Upper lobe of left lung (tissue), 4 donors: ENCODE data around the gene TENT5C.

Experiments used
- POLR2A ChIP-seq, 4 donors: fragments of 450-650 bp; IDR thresholded peaks; one replicate each; pipeline ENCODE4 v1.5.1; 2016 to 2017; ENCODE audit warnings: antibody characterized with exemption in 4 of 4, mild to moderate bottlenecking in 2 of 4
- POLR2AphosphoS5 ChIP-seq, 2 donors: sonication (generic); formaldehyde crosslinking; IDR thresholded peaks; one replicate each; pipeline ENCODE4 v1.5.1; 2017; ENCODE audit warnings: antibody characterized with exemption in 2 of 2
- TF ChIP-seq, protein P1 (sequence below), 6 experiments: fragments of 450-650 bp in 4 of 6; fragments of 200-600 bp in 2 of 6; sonication (generic) in 2 of 6; IDR thresholded peaks; one replicate each; pipeline ENCODE4 v1.5.1; 2016 to 2019; ENCODE audit warnings: antibody characterized with exemption in 6 of 6

DNA sequence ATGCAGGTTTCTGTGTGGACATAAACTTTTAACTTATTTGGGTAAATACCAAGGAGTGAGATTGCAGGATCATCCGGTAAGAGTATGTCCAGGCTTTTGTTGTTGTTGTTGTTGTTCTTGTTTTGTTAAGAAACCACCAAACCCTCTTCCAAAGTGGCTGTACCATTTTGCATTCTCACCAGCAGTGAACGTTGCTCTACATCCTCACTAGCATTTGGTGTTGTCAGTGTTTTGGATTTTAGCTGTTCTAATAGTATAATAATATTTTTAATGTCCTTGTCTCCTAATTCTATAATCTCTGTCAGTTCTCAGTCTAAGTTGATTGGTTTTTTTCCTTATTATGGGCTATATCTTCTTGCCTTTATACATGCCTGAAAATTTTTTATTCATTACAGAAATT is 37.8 kb downstream of the TENT5C start:
- TF ChIP-seq, protein P1, sequence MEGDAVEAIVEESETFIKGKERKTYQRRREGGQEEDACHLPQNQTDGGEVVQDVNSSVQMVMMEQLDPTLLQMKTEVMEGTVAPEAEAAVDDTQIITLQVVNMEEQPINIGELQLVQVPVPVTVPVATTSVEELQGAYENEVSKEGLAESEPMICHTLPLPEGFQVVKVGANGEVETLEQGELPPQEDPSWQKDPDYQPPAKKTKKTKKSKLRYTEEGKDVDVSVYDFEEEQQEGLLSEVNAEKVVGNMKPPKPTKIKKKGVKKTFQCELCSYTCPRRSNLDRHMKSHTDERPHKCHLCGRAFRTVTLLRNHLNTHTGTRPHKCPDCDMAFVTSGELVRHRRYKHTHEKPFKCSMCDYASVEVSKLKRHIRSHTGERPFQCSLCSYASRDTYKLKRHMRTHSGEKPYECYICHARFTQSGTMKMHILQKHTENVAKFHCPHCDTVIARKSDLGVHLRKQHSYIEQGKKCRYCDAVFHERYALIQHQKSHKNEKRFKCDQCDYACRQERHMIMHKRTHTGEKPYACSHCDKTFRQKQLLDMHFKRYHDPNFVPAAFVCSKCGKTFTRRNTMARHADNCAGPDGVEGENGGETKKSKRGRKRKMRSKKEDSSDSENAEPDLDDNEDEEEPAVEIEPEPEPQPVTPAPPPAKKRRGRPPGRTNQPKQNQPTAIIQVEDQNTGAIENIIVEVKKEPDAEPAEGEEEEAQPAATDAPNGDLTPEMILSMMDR (IDR thresholded peaks at IDR 0.05) = no peak
- TF ChIP-seq POLR2AphosphoS5 (IDR thresholded peaks at IDR 0.05) (no peak), POLR2A (IDR thresholded peaks at IDR 0.05) (no peak)
